Ovary (tissue), 9 donors: ENCODE data around the gene TPSD1. TPM values are rescaled to one million over a fixed set of nuclear protein-coding genes. Genes with fewer than 3 reads are reported as not detected.

Experiments used
- DNase-seq, 5 donors: peaks; one replicate each; pipeline ENCODE4 v3.0.0-alpha.2; 2019 to 2020
- H3K27ac ChIP-seq, 2 donors: fragments of 200-600 bp; one replicate each; pipeline versions ENCODE4 v1.5.1 to v1.8.0; 2019 to 2022
- H3K27me3 ChIP-seq: fragments of 200-600 bp; one replicate; pipeline ENCODE4 v1.8.0; 2022
- H3K36me3 ChIP-seq: fragments of 200-600 bp; sonication (generic); one replicate; pipeline ENCODE4 v1.5.1; 2019
- H3K4me1 ChIP-seq: one replicate; pipeline ENCODE4 v1.8.1; 2013; ENCODE audit warnings: mild to moderate bottlenecking, moderate library complexity; ENCODE audit not compliant: insufficient read depth
- H3K4me3 ChIP-seq: fragments of 200-600 bp; sonication (generic); one replicate; pipeline ENCODE4 v1.5.1; 2017
- H3K9me3 ChIP-seq, 2 donors: fragments of 200-600 bp in 1 of 2; sonication (generic) in 1 of 2; one replicate each; pipeline versions ENCODE4 v1.5.1 to v1.8.1; 2013 to 2019; ENCODE audit warnings: mild to moderate bottlenecking in 1 of 2, moderate library complexity in 1 of 2
- CTCF ChIP-seq, 3 donors: fragments of 450-650 bp in 2 of 3; fragments of 200-600 bp in 1 of 3; IDR thresholded peaks; one replicate each; pipeline versions ENCODE4 v1.5.1 to v1.8.0; 2016 to 2022; ENCODE audit warnings: antibody characterized with exemption in 3 of 3, mild to moderate bottlenecking in 1 of 3
- EP300 ChIP-seq: sonication (generic); formaldehyde crosslinking; IDR thresholded peaks from one replicate; pipeline ENCODE4 v1.6.1; 2017; ENCODE audit warnings: antibody characterized with exemption
- POLR2A ChIP-seq: fragments of 450-650 bp; IDR thresholded peaks from one replicate; pipeline ENCODE4 v1.6.1; 2017; ENCODE audit warnings: antibody characterized with exemption, mild to moderate bottlenecking, moderate library complexity
- WGBS, 3 donors: extraction: QIAGEN DNeasy Blood & Tissue Kit in 1 of 3; methylation state at CpG; one replicate each; pipeline versions ENCODE4 v1.1.5 to v1.1.7; 2013 to 2017; 5-methylcytosine and 5-hydroxymethylcytosine counted together
- intact Hi-C, 4 donors: fragments of 100-400 bp; cut with DNase I; formaldehyde crosslinking; loops; one replicate each; pipeline versions ENCODE4 v1.11.0 to v1.15.1; 2022 to 2023
- polyA plus RNA-seq, 2 donors: library from polyadenylated mRNA; stranded (reverse); fragments of 200-250 nt in 1 of 2; fragments of 350-450 nt in 1 of 2; fragmentation: Illumina TruSeq in 1 of 2; extraction: RNeasy Lipid Tissue Mini Kit (QIAGEN cat#74804) in 1 of 2; gene quantifications; one replicate each; pipeline ENCODE4 v1.2.3, GENCODE V29; 2013 to 2014
- total RNA-seq, 7 donors: library from RNA; depleted of rRNA in 2 of 7; stranded (reverse); fragments of >200 nt in 2 of 7; fragmentation: NEBNext Ultra II Directional in 3 of 7; extraction: Animal tissue kit (Norgen Biotek cat#: 25700) in 3 of 7; gene quantifications; one replicate each; pipeline versions ENCODE4 v1.1.0 to v1.2.4, GENCODE V29; 2016 to 2023
- donor health status: DM: no; HTN: no; CAD: no; lungs with moderate emphysema.
- donor health status: DM: no; HTN: no; CAD: no.
- donor health status: Bipolar disorder and iron deficiency.
- donor health status: DM: yes; HTN: yes; CAD: no.
- donor health status: DM: no; HTN: no; CAD: no.
- donor health status: DM: yes; HTN: yes; CAD: no.

The TPSD1 gene
- total and polyA plus RNA-seq, 9 donors: 0.23 to 0.69 (median 0.60) TPM; not detected in 5

- intact Hi-C loops: no loop called here
- Histone ChIP-seq H3K27me3 (peaks cover 8% of the 10 kb centered on the region), H3K9me3 (no peaks in the 10 kb centered on the region), H3K4me1 (peaks cover 1% of the 10 kb centered on the region), H3K36me3 (no peaks in the 10 kb centered on the region), H3K27ac (no peak overlapping the region), H3K4me3 (no peak overlapping the region)
- WGBS, 3 donors: 59 to 78% (median 66%) methylated on average over 7 to 12 of the region's 12 CpGs
- DNase-seq: no peak
- TF ChIP-seq CTCF (IDR thresholded peaks at IDR 0.05): no peak
- TF ChIP-seq POLR2A: no peak
- no peak for TF ChIP-seq EP300
These were observed 45.7 kb downstream of the TPSD1 start for GRCh38 chr16:1301562-1301961.

GRCh38 chr16:1305823-1306222 is 50.0 kb downstream of the TPSD1 start:
- Histone ChIP-seq H3K9me3 (no peaks in the 10 kb centered on the region), H3K27ac (no peak overlapping the region), H3K27me3 (peaks cover 4% of the 10 kb centered on the region), H3K36me3 (no peaks in the 10 kb centered on the region), H3K4me3 (no peak overlapping the region), H3K4me1 (peaks cover 3% of the 10 kb centered on the region)
- no peak for DNase-seq
- intact Hi-C loops: no loop called here
- WGBS, 3 donors: 68 to 74% (median 74%) methylated on average over 12 of the region's 12 CpGs
- TF ChIP-seq CTCF (IDR thresholded peaks at IDR 0.05) (no peak), POLR2A (no peak), EP300 (no peak)

GRCh38 chr16:1306334-1306733 is 50.5 kb downstream of the TPSD1 start:
- TF ChIP-seq CTCF (IDR thresholded peaks at IDR 0.05) (no peak), POLR2A (no peak), EP300 (no peak)
- DNase-seq: no peak
- intact Hi-C loops: no loop called here
- WGBS, 3 donors: 59 to 70% (median 65%) methylated on average over 4 of the region's 4 CpGs
- Histone ChIP-seq H3K9me3 (no peaks in the 10 kb centered on the region), H3K4me1 (peaks cover 6% of the 10 kb centered on the region), H3K27me3 (no peaks in the 10 kb centered on the region), H3K4me3 (no peak overlapping the region), H3K27ac (no peak overlapping the region), H3K36me3 (no peaks in the 10 kb centered on the region)

GRCh38 chr16:1308036-1308976 is 52.4 kb downstream of the TPSD1 start:
- no peaks in the 10 kb centered on the region for H3K9me3 ChIP-seq
- intact Hi-C loops: no loop called here
- peak overlapping the region; percentile 76 for H3K4me3 ChIP-seq
- WGBS, 3 donors: 4 to 5% (median 4%) methylated on average over 38 to 42 of the region's 43 CpGs
- no peaks in the 10 kb centered on the region for H3K27me3 ChIP-seq
- no peak for TF ChIP-seq EP300
- no peak for DNase-seq
- peaks cover 21% of the 10 kb centered on the region for H3K4me1 ChIP-seq
- H3K27ac ChIP-seq: peak overlapping the region; percentile 93 to 98
- H3K36me3 ChIP-seq: no peaks in the 10 kb centered on the region

Other genes starting within 250 kb of the TPSD1 start
- not detected for gene SSTR5, start 183.3 kb upstream of the TPSD1 start, total RNA-seq
- gene SSTR5, start 183.3 kb upstream of the TPSD1 start, polyA plus RNA-seq: not detected
- under 1 TPM in 1 of 7 donors, not detected in 6; 0.80 TPM for gene C1QTNF8, start 159.8 kb upstream of the TPSD1 start, total RNA-seq
- gene C1QTNF8, start 159.8 kb upstream of the TPSD1 start, polyA plus RNA-seq: not detected
- gene CACNA1H, start 103.0 kb upstream of the TPSD1 start, total RNA-seq: 100 to 1,000 TPM in 5 of 7 donors, 10 to 100 TPM in 2; 36.5 to 217 (median 120) TPM
- gene CACNA1H, start 103.0 kb upstream of the TPSD1 start, polyA plus RNA-seq: 10 to 100 TPM in 1 of 2 donors, 1 to 10 TPM in 1; 7.3 to 80.4 TPM
- 1 to 10 TPM in 1 of 7 donors, under 1 TPM in 1, not detected in 5; 0.22 to 1.3 TPM for gene TPSG1, start 30.8 kb upstream of the TPSD1 start, total RNA-seq
- under 1 TPM in 1 of 2 donors, not detected in 1; 0.08 TPM for gene TPSG1, start 30.8 kb upstream of the TPSD1 start, polyA plus RNA-seq
- 1 to 10 TPM in 4 of 7 donors, not detected in 3; 1.4 to 7.4 (median 4.4) TPM for gene TPSB2, start 25.9 kb upstream of the TPSD1 start, total RNA-seq
- 10 to 100 TPM in 1 of 2 donors, 1 to 10 TPM in 1; 1.0 to 17.3 TPM for gene TPSB2, start 25.9 kb upstream of the TPSD1 start, polyA plus RNA-seq
- 10 to 100 TPM in 1 of 7 donors, 1 to 10 TPM in 3, under 1 TPM in 1, not detected in 2; 0.83 to 12.5 (median 8.3) TPM for gene TPSAB1, start 15.4 kb upstream of the TPSD1 start, total RNA-seq
- gene TPSAB1, start 15.4 kb upstream of the TPSD1 start, polyA plus RNA-seq: 10 to 100 TPM in 1 of 2 donors, 1 to 10 TPM in 1; 3.1 to 16.2 TPM
- 100 to 1,000 TPM in 5 of 7 donors, 10 to 100 TPM in 2; 63.9 to 180 (median 145) TPM for gene UBE2I, start 53.6 kb downstream of the TPSD1 start, total RNA-seq
- gene UBE2I, start 53.6 kb downstream of the TPSD1 start, polyA plus RNA-seq: 100 to 1,000 TPM; 104 to 258 TPM
- gene BAIAP3, start 77.6 kb downstream of the TPSD1 start, total RNA-seq: 10 to 100 TPM in 1 of 7 donors, 1 to 10 TPM in 5, under 1 TPM in 1; 0.25 to 26.1 (median 2.6) TPM
- gene BAIAP3, start 77.6 kb downstream of the TPSD1 start, polyA plus RNA-seq: under 1 TPM; 0.25 to 0.63 TPM
- 10 to 100 TPM; 28.6 to 74.6 (median 41.5) TPM for gene TSR3, start 95.8 kb downstream of the TPSD1 start, total RNA-seq
- 10 to 100 TPM in 1 of 2 donors, 1 to 10 TPM in 1; 6.3 to 40.7 TPM for gene TSR3, start 95.8 kb downstream of the TPSD1 start, polyA plus RNA-seq
- 10 to 100 TPM; 47.8 to 68.1 (median 55.4) TPM for gene GNPTG, start 95.9 kb downstream of the TPSD1 start, total RNA-seq
- 10 to 100 TPM; 26.0 to 67.8 TPM for gene GNPTG, start 95.9 kb downstream of the TPSD1 start, polyA plus RNA-seq
- 10 to 100 TPM; 13.3 to 39.8 (median 32.5) TPM for gene UNKL, start 158.6 kb downstream of the TPSD1 start, total RNA-seq
- gene UNKL, start 158.6 kb downstream of the TPSD1 start, polyA plus RNA-seq: 10 to 100 TPM in 1 of 2 donors, 1 to 10 TPM in 1; 7.0 to 44.8 TPM
- gene UQCC4, start 164.7 kb downstream of the TPSD1 start, total RNA-seq: 10 to 100 TPM; 10.1 to 18.6 (median 15.8) TPM
- gene UQCC4, start 164.7 kb downstream of the TPSD1 start, polyA plus RNA-seq: 10 to 100 TPM in 1 of 2 donors, 1 to 10 TPM in 1; 4.0 to 17.5 TPM
- under 1 TPM in 1 of 7 donors, not detected in 6; 0.62 TPM for gene PERCC1, start 175.0 kb downstream of the TPSD1 start, total RNA-seq
- gene PERCC1, start 175.0 kb downstream of the TPSD1 start, polyA plus RNA-seq: under 1 TPM in 1 of 2 donors, not detected in 1; 0.08 TPM
- 1 to 10 TPM; 1.3 to 3.5 (median 2.0) TPM for gene CCDC154, start 188.5 kb downstream of the TPSD1 start, total RNA-seq
- gene CCDC154, start 188.5 kb downstream of the TPSD1 start, polyA plus RNA-seq: 1 to 10 TPM in 1 of 2 donors, not detected in 1; 1.1 TPM
- gene CLCN7, start 219.0 kb downstream of the TPSD1 start, total RNA-seq: 10 to 100 TPM; 28.4 to 70.9 (median 62.8) TPM
- gene CLCN7, start 219.0 kb downstream of the TPSD1 start, polyA plus RNA-seq: 10 to 100 TPM; 16.3 to 31.0 TPM
- under 1 TPM in 2 of 7 donors, not detected in 5; 0.15 to 0.40 TPM for gene PTX4, start 232.9 kb downstream of the TPSD1 start, total RNA-seq
- under 1 TPM in 1 of 2 donors, not detected in 1; 0.05 TPM for gene PTX4, start 232.9 kb downstream of the TPSD1 start, polyA plus RNA-seq
- 10 to 100 TPM in 6 of 7 donors, 1 to 10 TPM in 1; 9.9 to 36.8 (median 32.8) TPM for gene TELO2, start 237.3 kb downstream of the TPSD1 start, total RNA-seq
- 10 to 100 TPM in 1 of 2 donors, under 1 TPM in 1; 0.27 to 31.7 TPM for gene TELO2, start 237.3 kb downstream of the TPSD1 start, polyA plus RNA-seq